ENCODE data around the gene USP49. TPM values are rescaled to one million over a fixed set of nuclear protein-coding genes. Genes with fewer than 3 reads are reported as not detected.

Gene USP49
- total RNA-seq, 1 donor from 2014 or later, result 2.4 TPM

GRCh38 chr6:41822021-41822420 is 73.2 kb downstream of the USP49 start:
- DNase-seq (ENCODE audit: low read depth), result no peak
- no peak for TF ChIP-seq CTCF (IDR thresholded peaks at IDR 0.05; ENCODE audit: insufficient read depth, low read length, poor library complexity, severe bottlenecking)
- Histone ChIP-seq H3K36me3 (ENCODE audit: control insufficient read depth, insufficient read depth, low read length) (no peaks in the 10 kb centered on the region), H3K27me3 (ENCODE audit: control insufficient read depth, insufficient read depth, low read length) (no peaks in the 10 kb centered on the region), H3K4me3 (ENCODE audit: low read depth, low read length) (no peak overlapping the region)

GRCh38 chr6:41821266-41821665 is 73.9 kb downstream of the USP49 start:
- H3K36me3 ChIP-seq (ENCODE audit: control insufficient read depth, insufficient read depth, low read length), result no peaks in the 10 kb centered on the region
- no peak for TF ChIP-seq CTCF (IDR thresholded peaks at IDR 0.05; ENCODE audit: insufficient read depth, low read length, poor library complexity, severe bottlenecking)
- DNase-seq (ENCODE audit: low read depth), result no peak
- H3K4me3 ChIP-seq (ENCODE audit: low read depth, low read length), result no peak overlapping the region
- H3K27me3 ChIP-seq (ENCODE audit: control insufficient read depth, insufficient read depth, low read length), result no peaks in the 10 kb centered on the region

- H3K36me3 ChIP-seq (ENCODE audit: control insufficient read depth, insufficient read depth, low read length), result no peaks in the 10 kb centered on the region
- no peak for TF ChIP-seq CTCF (IDR thresholded peaks at IDR 0.05; ENCODE audit: insufficient read depth, low read length, poor library complexity, severe bottlenecking)
- no peak for DNase-seq (ENCODE audit: low read depth)
- no peak overlapping the region for H3K4me3 ChIP-seq (ENCODE audit: low read depth, low read length)
- H3K27me3 ChIP-seq (ENCODE audit: control insufficient read depth, insufficient read depth, low read length), result no peaks in the 10 kb centered on the region
Observed at GRCh38 chr6:41818271-41819054, 76.7 kb downstream of the USP49 start.

- Histone ChIP-seq H3K27me3 (ENCODE audit: control insufficient read depth, insufficient read depth, low read length) (no peaks in the 10 kb centered on the region), H3K4me3 (ENCODE audit: low read depth, low read length) (no peak overlapping the region), H3K36me3 (ENCODE audit: control insufficient read depth, insufficient read depth, low read length) (no peaks in the 10 kb centered on the region)
- TF ChIP-seq CTCF (IDR thresholded peaks at IDR 0.05; ENCODE audit: insufficient read depth, low read length, poor library complexity, severe bottlenecking), result no peak
- no peak for DNase-seq (ENCODE audit: low read depth)
Observed at GRCh38 chr6:41815587-41815986, 79.6 kb downstream of the USP49 start.

GRCh38 chr6:41814629-41815028 is 80.5 kb downstream of the USP49 start:
- Histone ChIP-seq H3K36me3 (ENCODE audit: control insufficient read depth, insufficient read depth, low read length) (no peaks in the 10 kb centered on the region), H3K4me3 (ENCODE audit: low read depth, low read length) (no peak overlapping the region), H3K27me3 (ENCODE audit: control insufficient read depth, insufficient read depth, low read length) (no peaks in the 10 kb centered on the region)
- DNase-seq (ENCODE audit: low read depth), result no peak
- no peak for TF ChIP-seq CTCF (IDR thresholded peaks at IDR 0.05; ENCODE audit: insufficient read depth, low read length, poor library complexity, severe bottlenecking)

- H3K4me3 ChIP-seq (ENCODE audit: low read depth, low read length), result no peak overlapping the region
- no peak for TF ChIP-seq CTCF (IDR thresholded peaks at IDR 0.05; ENCODE audit: insufficient read depth, low read length, poor library complexity, severe bottlenecking)
- DNase-seq (ENCODE audit: low read depth), result no peak
- H3K27me3 ChIP-seq (ENCODE audit: control insufficient read depth, insufficient read depth, low read length), result no peaks in the 10 kb centered on the region
- no peaks in the 10 kb centered on the region for H3K36me3 ChIP-seq (ENCODE audit: control insufficient read depth, insufficient read depth, low read length)
Observed at GRCh38 chr6:41813956-41814355, 81.2 kb downstream of the USP49 start.

All from kidney epithelial cell (primary cell).